Measurements from ENCODE around the gene EXOSC5. TPM values are rescaled to one million over a fixed set of nuclear protein-coding genes. Genes with fewer than 3 reads are reported as not detected.
"Not testable (repeated sequence)": the region's sequence is repeated elsewhere in the genome, so short reads cannot be mapped to it uniquely, and the experiment has no call there.

Gene EXOSC5
- total and polyA plus RNA-seq, 5 experiments from 2014 or later: 18.3 to 88.0 (median 69.0) TPM

DNA sequence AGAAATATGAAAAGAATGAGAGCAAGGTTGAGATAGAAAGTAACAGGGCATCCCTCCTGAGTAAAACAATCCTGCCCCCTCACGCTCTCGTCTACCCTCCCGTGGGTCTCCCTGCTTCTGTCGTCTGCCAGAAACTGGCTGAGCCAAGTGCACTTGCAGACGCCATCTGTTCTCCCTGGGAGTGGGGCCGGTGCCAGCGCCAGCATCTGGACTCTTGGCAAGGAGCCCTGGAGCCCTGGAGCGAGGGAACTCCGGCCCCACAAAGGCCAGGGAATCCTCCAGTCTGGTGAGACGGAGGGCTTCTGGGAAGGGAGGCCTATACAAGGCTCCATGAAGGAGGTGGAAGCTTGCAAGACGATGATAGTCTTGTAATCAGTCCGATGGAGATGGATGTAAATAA, 23.2 kb downstream of the EXOSC5 start:
- POLR2A ChIA-PET: no interaction called here
- no peak for ATAC-seq
- Mint-ChIP-seq H3K4me1 (peaks cover 19 to 31% (median 30%) of the 10 kb centered on the region in 4 donors), H3K36me3 (no peaks in the 10 kb centered on the region), H3K27ac (no peak overlapping the region), H3K4me3 (no peak overlapping the region), H3K27me3 (no peaks in the 10 kb centered on the region), H3K9me3 (no peaks in the 10 kb centered on the region)
- DNase-seq: no peak

- no peaks in the 10 kb centered on the region for H3K27me3 Mint-ChIP-seq
- peaks cover 15 to 26% (median 21%) of the 10 kb centered on the region in 4 donors for H3K4me1 Mint-ChIP-seq
- H3K36me3 Mint-ChIP-seq: no peaks in the 10 kb centered on the region
- no peaks in the 10 kb centered on the region for H3K9me3 Mint-ChIP-seq
- no peak overlapping the region for H3K4me3 Mint-ChIP-seq
- DNase-seq (no peak), ATAC-seq (no peak)
- POLR2A ChIA-PET: interaction anchor here (2.0 kb wide), 1 partner anchor 9 kb away, joined by 6 read pairs; the partner anchor contains the start of gene B9D2
- H3K27ac Mint-ChIP-seq: peak overlapping the region in 1 of 10 donors; percentile 24
These were observed 24.7 kb downstream of the EXOSC5 start for GRCh38 chr19:41372501-41372900.

GRCh38 chr19:41371541-41371940, 25.6 kb downstream of the EXOSC5 start:
- Mint-ChIP-seq H3K27ac (no peak overlapping the region), H3K36me3 (no peaks in the 10 kb centered on the region), H3K4me1 (peaks cover 9 to 21% (median 13%) of the 10 kb centered on the region in 4 donors), H3K27me3 (no peaks in the 10 kb centered on the region), H3K9me3 (no peaks in the 10 kb centered on the region), H3K4me3 (no peak overlapping the region)
- POLR2A ChIA-PET: interaction anchor here (2.0 kb wide), 1 partner anchor 8 kb away, joined by 6 read pairs; the partner anchor contains the start of gene B9D2
- DNase-seq (no peak), ATAC-seq (no peak)

- POLR2A ChIA-PET: interaction anchor here (0.7 kb wide), 1 partner anchor 106 kb away, joined by 3 read pairs; no protein-coding TSS in a partner anchor
- not testable (repeated sequence) for DNase-seq, H3K9me3 Mint-ChIP-seq, H3K36me3 Mint-ChIP-seq, H3K4me3 Mint-ChIP-seq, ATAC-seq, H3K27me3 Mint-ChIP-seq, H3K27ac Mint-ChIP-seq
- H3K4me1 Mint-ChIP-seq: peaks cover 10 to 24% (median 15%) of the 10 kb centered on the region in 4 donors
These were observed 26.0 kb downstream of the EXOSC5 start for GRCh38 chr19:41371119-41371518.

DNA sequence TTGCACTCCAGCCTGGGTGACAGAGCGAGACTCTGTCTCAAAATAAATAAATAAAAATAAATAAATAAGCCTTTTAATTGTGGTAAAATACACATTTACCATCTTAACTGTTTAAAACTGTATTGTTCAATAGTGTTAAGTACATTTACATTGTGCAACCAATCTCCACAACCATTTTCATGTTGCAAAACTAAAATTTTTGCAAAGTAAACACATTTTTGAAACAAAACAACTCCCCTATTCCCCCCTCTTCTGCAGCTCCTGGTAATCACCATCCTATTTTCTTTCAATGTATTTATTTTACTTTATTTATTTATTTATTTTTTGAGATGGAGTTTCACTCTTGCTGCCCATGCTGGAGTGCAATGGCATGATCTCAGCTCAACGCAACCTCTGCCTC, 27.4 kb downstream of the EXOSC5 start:
- Mint-ChIP-seq H3K36me3 (no peaks in the 10 kb centered on the region), H3K4me3 (no peak overlapping the region), H3K27me3 (no peaks in the 10 kb centered on the region), H3K9me3 (no peaks in the 10 kb centered on the region), H3K4me1 (peaks cover 9 to 27% (median 12%) of the 10 kb centered on the region in 4 donors), H3K27ac (no peak overlapping the region)
- no peak for DNase-seq
- POLR2A ChIA-PET: interaction anchor here (0.6 to 0.7 kb wide), 3 partner anchors 18 to 982 kb away, joined by 3 to 4 read pairs (median 4); no protein-coding TSS in a partner anchor
- ATAC-seq: no peak

GRCh38 chr19:41367848-41368301, 29.3 kb downstream of the EXOSC5 start:
- DNase-seq (no peak), ATAC-seq (no peak)
- Mint-ChIP-seq H3K27me3 (no peaks in the 10 kb centered on the region), H3K36me3 (no peaks in the 10 kb centered on the region), H3K4me1 (peaks cover 9 to 42% (median 27%) of the 10 kb centered on the region in 4 donors), H3K27ac (no peak overlapping the region), H3K4me3 (peak overlapping the region in 1 of 10 donors; percentile 15), H3K9me3 (no peaks in the 10 kb centered on the region)
- POLR2A ChIA-PET: no interaction called here

DNA sequence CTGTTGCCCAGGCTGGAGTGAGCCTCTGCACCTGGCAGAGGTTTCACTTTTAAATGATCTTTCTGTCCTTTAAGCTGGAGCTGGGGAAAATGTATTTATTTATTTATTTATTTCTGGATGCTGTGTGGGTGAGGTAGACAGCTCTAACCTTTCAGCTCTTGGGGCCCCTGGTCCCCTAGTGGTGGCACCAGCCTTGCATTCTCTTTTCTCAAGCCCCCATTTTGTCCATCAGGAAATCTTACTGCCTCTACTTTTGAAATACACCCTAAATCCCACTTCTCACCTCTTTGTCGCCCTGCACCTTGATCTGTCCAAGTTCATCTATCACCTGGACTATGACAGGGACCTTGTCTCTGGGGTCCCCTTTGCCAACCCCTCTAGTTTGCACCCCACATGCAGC, 31.1 kb downstream of the EXOSC5 start:
- H3K27ac Mint-ChIP-seq: peak overlapping the region in 8 of 10 donors; percentile 0 to 83 (median 53)
- POLR2A ChIA-PET: interaction anchor here (0.9 to 5.3 kb wide), 5 partner anchors 10 to 165 kb away, joined by 3 to 95 read pairs (median 44); partner anchors contain the start of genes DMAC2, HNRNPUL1 and TGFB1
- H3K9me3 Mint-ChIP-seq: no peaks in the 10 kb centered on the region
- H3K27me3 Mint-ChIP-seq: no peaks in the 10 kb centered on the region
- peak overlapping the region in 7 of 10 donors; percentile 9 to 60 (median 20) for H3K4me3 Mint-ChIP-seq
- ATAC-seq (no peak), DNase-seq (no peak)
- no peaks in the 10 kb centered on the region for H3K36me3 Mint-ChIP-seq
- H3K4me1 Mint-ChIP-seq: peaks cover 6 to 47% (median 29%) of the 10 kb centered on the region in 4 donors

- ATAC-seq: no peak
- DNase-seq: no peak
- POLR2A ChIA-PET: interaction anchor here (0.8 to 5.3 kb wide), 18 partner anchors 8 to 878 kb away, joined by 3 to 95 read pairs (median 5); partner anchors contain the start of genes BCKDHA, CCDC97, DMAC2 and EXOSC5
- Mint-ChIP-seq H3K27ac (peak overlapping the region; percentile 99 to 100 (median 100)), H3K27me3 (no peaks in the 10 kb centered on the region), H3K4me3 (peak overlapping the region; percentile 89 to 97 (median 94)), H3K4me1 (peaks cover 9 to 55% (median 36%) of the 10 kb centered on the region in 4 donors), H3K9me3 (no peaks in the 10 kb centered on the region), H3K36me3 (peaks cover 0 to 1% (median 0%) of the 10 kb centered on the region in 3 donors)
These were observed 32.4 kb downstream of the EXOSC5 start for GRCh38 chr19:41364524-41365391.

DNA sequence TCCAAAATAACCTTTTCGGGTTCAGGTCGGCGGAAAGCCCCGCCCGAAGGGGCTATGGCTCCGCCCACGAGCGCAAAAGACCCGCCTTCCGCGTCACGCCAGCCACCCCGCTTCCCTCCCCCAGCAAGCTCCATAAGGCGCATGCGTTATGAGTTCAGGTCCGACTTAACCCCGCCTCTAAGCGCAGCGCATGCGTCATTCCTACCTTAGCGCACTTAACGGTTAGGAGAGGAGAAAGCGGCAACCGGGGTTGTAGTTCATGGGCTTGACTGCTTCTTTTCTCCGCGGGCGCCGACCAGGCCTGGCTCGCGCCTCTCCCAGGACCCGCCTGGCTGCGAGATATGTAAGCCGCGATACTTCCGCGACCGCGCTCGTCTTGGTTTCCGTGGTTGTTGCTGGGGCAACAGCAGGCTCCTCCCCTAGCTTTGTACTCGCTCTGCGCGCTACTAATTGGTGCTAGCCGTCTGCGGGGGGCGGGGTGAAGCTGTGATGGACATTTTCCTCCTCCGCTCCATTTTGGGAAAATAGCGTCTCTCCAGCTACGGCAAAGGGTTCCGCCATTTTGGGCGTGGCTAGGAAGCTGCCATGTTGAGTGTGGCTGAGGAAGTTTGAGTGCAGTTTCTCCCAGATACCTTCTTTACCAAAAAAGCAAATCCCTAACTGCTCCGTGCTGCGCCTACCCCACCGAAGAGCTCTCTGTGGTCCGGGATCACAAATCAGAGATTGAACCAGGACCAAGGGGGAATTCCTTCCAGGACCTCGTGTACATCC, 33.2 kb downstream of the EXOSC5 start, which contains the start of gene B9D2:
TSS of gene B9D2 (minus strand) at position 397 of the 771 bp plus-strand sequence. CDS start 630 bp downstream, outside the sequence.
- peaks cover 0 to 1% (median 0%) of the 10 kb centered on the region in 3 donors for H3K36me3 Mint-ChIP-seq
- peaks cover 12 to 57% (median 40%) of the 10 kb centered on the region in 4 donors for H3K4me1 Mint-ChIP-seq
- ATAC-seq: peak; percentile 93 to 94
- H3K27ac Mint-ChIP-seq: peak within 1 kb of the TSS; percentile 99 to 100 (median 100)
- DNase-seq: peak; percentile 91 to 100 (median 98)
- H3K4me3 Mint-ChIP-seq: peak within 1 kb of the TSS; percentile 89 to 97 (median 94)
- no peaks in the 10 kb centered on the region for H3K27me3 Mint-ChIP-seq
- POLR2A ChIA-PET: interaction anchor here (0.6 to 5.3 kb wide), 22 partner anchors 8 to 879 kb away, joined by 3 to 95 read pairs (median 4); partner anchors contain the start of genes BCKDHA, CCDC97, DMAC2 and EXOSC5
- no peaks in the 10 kb centered on the region for H3K9me3 Mint-ChIP-seq

- no peak for ATAC-seq
- H3K27me3 Mint-ChIP-seq: no peaks in the 10 kb centered on the region
- H3K4me3 Mint-ChIP-seq: peak overlapping the region; percentile 89 to 97 (median 94)
- no peaks in the 10 kb centered on the region for H3K9me3 Mint-ChIP-seq
- POLR2A ChIA-PET: interaction anchor here (0.6 to 5.3 kb wide), 15 partner anchors 8 to 100 kb away, joined by 3 to 95 read pairs (median 6); partner anchors contain the start of genes BCKDHA, CCDC97, DMAC2 and EXOSC5
- peaks cover 0 to 1% (median 0%) of the 10 kb centered on the region in 3 donors for H3K36me3 Mint-ChIP-seq
- no peak for DNase-seq
- H3K27ac Mint-ChIP-seq: peak overlapping the region; percentile 99 to 100 (median 100)
- peaks cover 13 to 60% (median 43%) of the 10 kb centered on the region in 4 donors for H3K4me1 Mint-ChIP-seq
These were observed 33.8 kb downstream of the EXOSC5 start for GRCh38 chr19:41363371-41363752.

- Mint-ChIP-seq H3K9me3 (no peaks in the 10 kb centered on the region), H3K4me3 (peak overlapping the region in 9 of 10 donors; percentile 89 to 97 (median 93)), H3K27me3 (no peaks in the 10 kb centered on the region), H3K4me1 (peaks cover 18 to 64% (median 54%) of the 10 kb centered on the region in 4 donors), H3K27ac (peak overlapping the region; percentile 69 to 100 (median 100)), H3K36me3 (peaks cover 0 to 1% (median 0%) of the 10 kb centered on the region in 3 donors)
- no peak for ATAC-seq
- DNase-seq: no peak
- POLR2A ChIA-PET: interaction anchor here (0.5 to 5.3 kb wide), 6 partner anchors 7 to 557 kb away, joined by 3 to 95 read pairs (median 4); partner anchors contain the start of genes TGFB1 and TMEM91
These were observed 34.9 kb downstream of the EXOSC5 start for GRCh38 chr19:41362143-41362847.
